Skeletal muscle cell (primary cell): ENCODE data around the gene FAM83B.
"Not testable (repeated sequence)": the region's sequence is repeated elsewhere in the genome, so short reads cannot be mapped to it uniquely, and the experiment has no call there.

ENCODE experiments used
- DNase-seq: peaks from one replicate; pipeline ENCODE4 v3.0.0-alpha.2; 2010; ENCODE audit warnings: low read depth
- H3K4me3 ChIP-seq: 2 replicates; pipeline ENCODE4 v1.5.1; 2011; ENCODE audit warnings: low read depth, mild to moderate bottlenecking, control low read depth, low read length, moderate library complexity

FAM83B gene

DNA sequence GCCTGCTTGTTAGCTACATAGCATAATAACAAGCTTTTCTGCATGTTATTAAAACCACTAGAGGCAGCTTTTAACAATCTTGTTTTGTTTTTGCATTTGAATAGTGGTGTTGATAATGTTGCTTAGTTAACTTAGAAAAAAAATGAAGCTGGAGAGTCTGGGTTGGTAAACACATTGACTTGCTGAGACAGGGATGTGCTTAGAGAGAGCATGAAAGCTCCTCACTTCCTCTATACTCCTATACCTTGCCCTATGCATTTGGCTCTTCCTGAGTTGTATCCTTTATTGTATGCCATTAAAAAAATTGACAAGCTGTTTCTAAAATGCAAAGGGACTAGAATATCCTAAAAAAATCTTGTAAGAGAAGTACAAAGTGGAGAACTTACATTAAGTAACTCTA is 13.6 kb downstream of the FAM83B start:
- DNase-seq = no peak
- no peak overlapping the region for H3K4me3 ChIP-seq

DNA sequence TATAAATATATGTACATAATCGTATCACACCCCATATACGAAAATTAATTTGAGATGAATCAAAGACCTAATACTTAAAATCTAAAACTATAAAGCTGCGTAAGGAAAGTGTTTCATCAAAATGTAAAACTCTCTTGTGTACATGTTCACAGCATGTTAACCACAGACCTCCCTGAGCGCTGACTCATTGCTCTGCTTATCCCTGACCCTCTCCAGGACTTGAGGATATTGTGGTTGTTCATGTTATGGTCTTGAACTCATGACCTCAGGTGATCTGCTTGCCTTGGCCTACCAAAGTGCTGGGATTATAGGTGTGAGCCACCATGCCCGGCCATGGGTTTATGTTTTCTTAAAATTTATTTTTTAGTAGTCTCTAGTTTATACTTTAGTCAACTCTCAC is 14.2 kb downstream of the FAM83B start:
- peak; percentile 41 for DNase-seq
- H3K4me3 ChIP-seq = no peak overlapping the region

DNA sequence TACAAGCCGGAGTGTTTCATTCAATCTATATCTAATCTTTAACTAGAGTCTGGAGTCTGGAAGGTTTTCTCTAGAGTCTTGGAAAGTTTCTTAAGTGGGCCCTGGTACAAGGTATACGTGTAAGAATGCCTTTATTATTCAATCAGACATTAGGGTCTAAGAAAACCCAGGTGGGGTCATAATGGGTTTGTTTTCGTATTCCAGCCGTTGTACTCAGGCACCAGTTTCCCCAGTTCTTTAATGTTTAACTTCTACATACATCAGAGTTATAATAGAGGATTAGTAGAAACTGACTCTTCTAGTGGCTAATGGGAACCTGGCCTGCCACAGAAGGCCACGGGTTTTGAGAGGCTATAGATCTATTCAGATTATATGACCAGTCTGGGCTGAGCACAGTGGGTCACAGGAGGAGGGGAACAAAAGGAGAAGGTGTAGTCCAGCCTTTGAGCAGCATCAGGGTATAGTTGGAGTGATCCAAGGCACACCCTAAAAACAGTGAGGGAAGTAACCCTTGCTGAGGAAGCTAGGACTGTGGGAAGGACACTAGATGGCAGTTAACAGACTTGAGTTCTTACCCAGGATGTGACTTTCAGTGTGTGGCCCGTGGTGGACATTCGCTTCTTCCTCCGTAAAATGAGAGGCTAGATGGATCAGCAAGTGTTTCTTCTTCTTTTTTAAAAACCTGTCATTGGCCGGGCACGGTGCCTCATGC is 15.5 kb downstream of the FAM83B start:
- no peak for DNase-seq
- H3K4me3 ChIP-seq = no peak overlapping the region

DNA sequence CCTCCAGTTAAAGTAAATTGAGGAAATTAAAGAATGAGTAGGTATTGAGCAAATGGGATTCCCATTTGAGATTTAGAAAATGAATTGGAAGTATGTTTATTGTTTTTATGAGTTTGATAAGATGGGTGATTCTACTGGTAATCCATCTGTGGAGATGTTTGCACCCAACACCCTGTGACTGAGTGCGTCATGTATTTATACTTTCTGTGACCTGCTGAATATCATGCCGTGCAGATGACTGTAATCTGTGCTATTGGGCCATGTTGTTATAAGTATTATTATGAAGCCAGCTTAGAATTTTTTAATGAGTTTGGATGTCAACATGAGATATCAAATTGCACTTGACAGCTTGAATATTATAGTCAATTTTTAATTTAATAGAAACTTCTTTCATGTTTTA is 17.7 kb downstream of the FAM83B start:
- H3K4me3 ChIP-seq = no peak overlapping the region
- DNase-seq = no peak

DNA sequence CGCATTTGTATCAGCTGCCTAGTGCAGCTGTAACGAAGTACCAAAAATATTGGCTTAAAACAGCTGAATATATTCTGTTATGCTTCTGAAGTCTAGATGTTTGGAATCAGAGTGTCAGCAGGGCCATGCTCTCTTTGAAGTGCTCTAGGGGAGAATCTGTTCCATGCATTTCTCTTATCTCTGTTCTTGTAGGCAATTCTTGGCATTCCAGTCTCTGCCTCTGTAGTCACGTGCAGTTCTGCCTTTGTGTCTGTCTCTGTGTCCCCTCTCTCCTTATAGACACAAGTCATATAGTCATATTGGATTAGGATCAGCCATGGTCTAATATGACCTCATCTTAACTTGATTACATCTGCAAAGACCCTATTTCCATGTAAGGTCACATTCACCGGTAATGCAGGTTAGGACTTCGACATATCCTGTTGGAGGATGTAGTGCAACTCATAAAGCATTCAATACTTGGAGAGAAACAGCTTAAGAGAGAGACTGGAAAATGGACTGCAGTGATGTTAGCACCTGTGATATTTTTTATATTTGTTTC is 18.6 kb downstream of the FAM83B start:
- no peak for DNase-seq
- H3K4me3 ChIP-seq = no peak overlapping the region

DNA sequence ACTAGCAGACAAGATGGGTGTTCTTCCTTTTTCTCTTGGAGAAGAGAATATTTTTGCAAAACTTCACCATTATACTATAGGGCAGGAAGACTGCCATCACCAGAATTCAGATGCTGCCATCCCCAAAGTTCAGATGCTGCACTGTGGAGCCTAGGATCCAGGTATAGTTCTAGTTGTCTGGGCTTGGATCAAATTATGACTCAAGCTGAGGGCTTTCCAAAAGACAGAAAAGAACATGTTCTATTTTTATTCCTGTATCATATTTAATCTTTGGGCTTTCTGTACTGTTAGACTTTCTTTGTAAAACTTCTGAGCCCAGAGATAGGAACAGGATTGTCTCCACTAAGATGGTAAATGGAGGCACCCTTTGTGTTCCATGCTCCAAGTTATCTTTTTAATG is 22.0 kb downstream of the FAM83B start:
- no peak for DNase-seq
- H3K4me3 ChIP-seq = no peak overlapping the region

DNA sequence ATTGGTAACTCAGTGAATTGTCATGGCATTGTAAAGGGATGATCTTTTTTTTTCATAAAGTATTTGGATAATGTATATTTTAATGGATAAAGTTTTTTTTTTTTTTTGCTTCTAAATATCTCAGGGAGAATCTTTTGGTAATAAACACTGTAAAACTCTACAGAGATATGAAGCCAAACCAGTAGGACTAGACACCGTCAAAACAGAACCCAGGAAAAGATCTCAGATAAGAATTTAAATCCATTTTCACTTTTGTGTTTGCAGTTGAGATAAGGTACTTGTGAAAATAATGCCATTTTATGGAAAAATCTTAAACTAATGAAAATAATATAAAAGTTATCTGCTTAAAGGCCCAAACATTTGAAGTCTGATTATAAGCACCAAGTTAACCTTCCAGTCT is 27.0 kb downstream of the FAM83B start:
- no peak for DNase-seq
- no peak overlapping the region for H3K4me3 ChIP-seq

DNA sequence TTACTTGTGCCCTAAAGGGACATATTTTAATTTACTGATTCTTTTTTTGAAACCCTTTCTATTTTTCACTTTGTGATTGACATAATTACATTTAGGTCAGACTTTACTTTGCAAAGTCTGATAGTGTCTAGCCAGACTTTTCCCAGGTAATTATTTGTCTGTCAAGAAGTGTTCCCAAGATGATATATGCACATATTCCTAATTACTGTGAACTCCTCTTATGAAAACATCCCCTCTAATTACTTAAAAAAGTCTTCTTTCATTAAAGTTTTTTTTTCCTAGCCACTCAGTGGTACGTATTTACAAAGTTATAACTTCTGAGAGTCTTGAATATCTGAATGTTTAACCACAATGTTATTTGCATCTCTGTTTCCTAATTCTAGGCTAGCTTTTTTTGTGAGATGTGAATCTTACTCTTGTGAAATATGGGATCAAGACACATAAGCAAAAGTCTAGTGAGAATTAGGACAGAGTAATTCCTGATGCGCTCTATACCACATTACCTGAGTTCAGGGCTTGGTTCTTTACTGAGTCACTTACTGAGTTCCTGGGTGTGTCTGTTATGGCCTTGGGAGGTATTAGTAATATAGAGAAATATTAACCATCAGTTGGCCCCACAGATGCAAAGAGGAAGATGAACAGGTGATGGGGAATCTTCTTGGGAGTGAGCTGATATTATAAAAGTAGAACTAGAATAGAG is 27.9 kb downstream of the FAM83B start:
- DNase-seq = no peak
- no peak overlapping the region for H3K4me3 ChIP-seq

DNA sequence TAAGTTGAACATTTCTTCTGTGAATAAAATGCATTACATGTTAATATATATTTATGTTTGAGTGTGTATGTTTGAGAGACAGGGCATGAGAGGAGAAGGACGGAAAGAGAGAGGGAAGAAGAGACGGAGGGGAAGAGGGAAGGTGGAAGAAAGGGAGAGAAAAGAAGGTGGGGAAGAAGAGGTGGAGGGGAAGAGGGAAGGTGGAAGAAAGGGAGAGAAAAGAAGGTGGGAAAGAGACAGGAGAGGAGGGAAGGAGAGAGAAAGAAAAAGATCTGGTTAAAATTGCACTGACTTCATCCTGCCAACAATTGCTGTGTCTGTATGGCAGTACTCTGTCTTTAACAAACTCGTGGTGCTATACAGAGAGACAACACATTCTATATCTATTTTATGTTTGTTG is 29.0 kb downstream of the FAM83B start:
- H3K4me3 ChIP-seq = no peak overlapping the region
- no peak for DNase-seq

DNA sequence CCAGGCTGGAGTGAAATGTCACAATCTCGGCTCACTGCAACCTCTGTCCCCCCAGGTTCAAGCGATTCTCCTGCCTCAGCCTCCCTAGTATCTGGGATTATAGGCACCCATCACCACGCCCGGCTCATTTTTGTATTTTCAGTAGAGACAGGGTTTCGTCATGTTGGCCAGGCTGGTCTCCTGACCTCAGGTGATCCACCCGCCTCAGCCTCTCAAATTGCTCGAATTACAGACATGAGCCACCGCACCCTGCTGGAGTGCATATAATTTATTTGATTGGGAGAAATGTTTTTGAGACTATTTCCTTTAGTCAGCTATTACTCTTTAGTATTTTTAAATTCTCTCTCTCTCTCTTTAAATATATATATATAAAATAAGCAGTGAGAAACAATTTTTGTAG is 29.8 kb downstream of the FAM83B start:
- no peak for DNase-seq
- no peak overlapping the region for H3K4me3 ChIP-seq

DNA sequence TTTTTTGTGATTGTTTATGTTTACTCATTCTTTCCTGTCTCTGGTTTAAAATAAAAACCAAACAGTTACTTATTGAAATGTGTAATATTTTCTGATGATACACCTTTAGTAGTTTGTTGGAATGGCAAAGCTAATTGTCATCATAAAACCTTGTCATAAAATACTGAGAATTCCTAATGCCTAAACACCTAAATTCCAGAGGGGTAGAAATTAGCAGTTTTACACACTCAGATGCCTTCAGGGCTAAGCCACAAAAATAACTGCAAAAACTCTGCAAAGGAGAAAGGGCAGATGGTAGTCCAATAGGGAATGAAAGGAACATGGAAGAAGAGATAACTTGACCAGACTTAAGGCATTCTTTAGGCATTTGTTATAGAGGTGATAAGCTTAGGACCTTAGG is 30.3 kb downstream of the FAM83B start:
- DNase-seq = no peak
- H3K4me3 ChIP-seq = no peak overlapping the region

DNA sequence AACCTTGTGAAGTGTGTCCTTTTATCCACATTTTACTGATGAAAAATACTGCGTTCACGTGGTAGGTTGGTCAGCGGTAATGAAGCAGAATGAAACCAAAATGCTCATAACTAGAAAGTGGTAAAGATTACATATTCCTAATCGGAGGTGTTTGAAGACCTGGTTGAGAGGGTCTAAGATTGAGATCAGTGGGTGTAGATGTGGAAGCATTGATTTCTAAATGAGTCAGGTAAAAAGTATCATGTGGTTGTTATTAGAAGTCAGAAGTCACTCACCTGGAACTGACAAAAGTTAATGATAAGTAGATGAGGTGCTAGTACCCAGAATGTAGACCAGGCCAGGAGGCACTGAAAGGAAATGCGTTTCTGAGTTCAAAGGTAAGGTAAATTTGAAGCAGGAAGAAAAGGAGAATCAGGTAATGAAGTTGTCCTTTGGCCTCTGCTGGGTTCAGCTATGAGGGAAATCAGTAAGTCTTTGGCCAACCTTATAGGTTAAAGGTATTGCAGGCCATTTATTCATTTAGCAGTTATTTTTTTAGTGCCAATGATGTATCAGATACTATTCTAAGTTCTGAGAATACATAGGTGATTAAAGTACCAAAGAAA is 31.2 kb downstream of the FAM83B start:
- H3K4me3 ChIP-seq = no peak overlapping the region
- DNase-seq = no peak

DNA sequence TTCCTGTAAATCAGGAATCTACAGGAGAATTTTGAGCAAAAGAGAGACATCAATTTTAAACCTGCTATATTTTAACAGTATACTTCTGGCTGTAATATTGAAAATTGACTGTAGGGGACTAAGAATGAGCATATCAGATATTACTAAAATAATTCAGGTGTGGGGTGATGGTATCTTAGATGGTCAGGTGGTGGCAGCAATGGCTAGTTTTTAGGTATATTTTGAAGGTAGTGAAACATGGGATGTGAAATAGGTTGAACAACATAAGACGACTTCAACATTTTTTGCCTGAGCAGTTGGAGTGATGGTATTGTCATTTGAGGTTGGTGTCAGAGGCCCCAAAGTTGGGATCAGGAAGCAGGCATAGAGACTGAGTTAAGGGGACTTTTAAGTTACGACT is 32.1 kb downstream of the FAM83B start:
- no peak overlapping the region for H3K4me3 ChIP-seq
- DNase-seq = no peak

DNA sequence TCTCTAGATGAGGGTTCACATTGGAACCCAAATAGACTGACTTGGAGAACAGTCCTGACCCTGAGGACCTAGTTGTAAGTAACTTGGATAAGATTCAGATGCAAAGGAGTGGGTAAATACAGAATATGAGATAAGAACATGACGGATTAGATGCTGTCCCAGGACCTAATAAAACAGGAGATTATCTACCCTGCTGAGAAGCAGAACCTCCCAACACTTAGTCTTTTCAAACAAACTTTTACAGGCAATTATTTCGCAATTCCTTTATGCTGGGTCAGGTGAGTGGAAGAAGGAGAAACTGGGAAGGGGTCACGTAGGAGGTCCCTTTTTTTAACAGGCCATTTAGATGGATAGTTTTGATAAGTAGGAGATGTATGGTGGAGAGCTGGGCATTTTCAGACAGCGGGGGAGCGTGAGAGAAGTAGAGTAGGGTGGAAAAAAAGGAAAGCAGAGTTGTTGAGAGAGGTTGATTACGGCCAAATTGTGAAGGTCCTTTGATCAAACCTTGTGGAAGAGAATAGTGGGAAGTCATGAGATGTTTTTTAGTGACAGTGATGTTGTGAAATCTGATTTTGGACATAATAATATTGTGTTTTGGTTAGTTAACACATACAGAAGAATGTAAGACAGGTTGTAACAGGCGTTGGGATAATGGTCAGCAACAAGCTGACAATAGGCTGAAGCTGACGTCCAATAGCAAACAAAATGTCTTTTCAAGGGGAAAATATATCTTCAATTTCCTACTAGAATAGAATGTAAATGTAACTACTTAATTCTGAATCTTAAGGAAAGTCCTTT is 32.8 kb downstream of the FAM83B start:
- DNase-seq = no peak
- no peak overlapping the region for H3K4me3 ChIP-seq

DNA sequence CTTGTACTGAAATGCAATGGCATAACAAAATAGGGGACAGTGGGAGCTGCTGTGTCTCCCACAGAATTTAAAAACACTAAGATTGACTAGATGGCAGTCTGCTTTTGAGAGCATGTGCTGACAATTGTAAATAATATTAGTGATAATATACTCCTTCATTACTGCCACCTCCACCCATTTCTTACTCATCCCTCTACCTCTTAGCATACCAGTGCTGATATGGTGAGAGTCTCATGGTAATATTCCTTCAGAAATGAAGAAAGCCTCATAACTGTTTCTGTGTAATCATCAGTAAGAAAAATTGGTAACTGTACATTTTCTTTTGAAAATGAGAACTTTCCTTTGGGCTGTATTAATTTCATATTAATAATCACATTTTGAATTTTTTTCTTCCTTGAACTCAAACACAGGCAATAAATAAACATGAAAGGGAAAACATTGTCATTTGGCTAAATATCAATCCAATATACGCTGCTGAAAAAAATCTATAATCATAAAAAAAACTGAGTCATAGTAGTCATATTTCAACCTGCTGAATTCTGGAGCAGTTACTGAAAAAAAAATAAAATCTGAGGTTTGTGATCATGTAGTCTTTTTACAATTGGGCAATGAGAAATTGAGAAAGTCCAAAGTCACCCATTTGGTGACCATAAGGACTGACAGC is 34.6 kb downstream of the FAM83B start:
- DNase-seq = no peak
- H3K4me3 ChIP-seq = no peak overlapping the region

DNA sequence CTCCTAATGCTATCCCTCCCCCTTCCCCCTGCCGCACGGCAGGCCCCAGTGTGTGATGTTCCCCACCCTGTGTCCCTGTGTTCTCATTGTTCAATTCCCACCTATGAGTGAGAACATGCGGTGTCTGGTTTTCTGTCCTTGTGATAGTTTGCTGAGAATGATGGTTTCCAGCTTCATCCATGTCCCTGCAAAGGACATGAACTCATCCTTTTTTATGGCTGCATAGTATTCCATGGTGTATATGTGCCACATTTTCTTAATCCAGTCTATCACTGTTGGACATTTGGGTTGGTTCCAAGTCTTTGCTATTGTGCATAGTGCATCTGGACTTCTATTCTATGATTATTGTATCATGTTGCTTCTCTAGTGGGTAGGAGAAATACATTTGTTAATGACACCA is 35.3 kb downstream of the FAM83B start:
- DNase-seq, H3K4me3 ChIP-seq: not testable (repeated sequence)

DNA sequence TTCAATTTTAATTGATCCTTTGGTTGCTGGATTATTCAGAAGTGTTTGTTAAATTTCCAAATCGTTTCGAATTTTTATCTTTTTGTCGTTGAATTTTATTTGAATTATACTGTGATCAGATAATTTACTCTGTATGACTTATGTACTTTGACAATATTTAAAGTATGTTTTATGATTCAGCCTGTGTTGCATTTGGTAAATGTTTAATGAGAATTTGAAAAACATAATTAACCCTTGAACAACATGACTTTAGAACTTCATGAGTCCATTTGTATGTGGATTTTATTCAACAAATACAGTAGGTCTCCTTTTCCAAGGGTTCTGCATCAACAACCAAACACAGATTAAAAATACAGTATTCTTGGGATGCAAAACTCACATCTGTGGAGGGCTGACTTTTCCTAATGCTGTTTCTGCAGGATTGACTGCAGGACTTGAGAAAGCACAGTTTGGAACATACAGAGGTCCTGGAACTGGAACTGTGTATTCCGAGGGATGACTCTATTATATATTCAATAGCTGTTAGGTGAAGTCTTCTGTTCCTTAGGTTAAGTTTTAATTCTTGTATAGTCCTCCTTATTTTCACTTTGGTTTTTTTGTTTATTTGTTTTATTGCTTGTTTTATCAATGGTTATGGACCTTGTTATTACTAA is 40.5 kb downstream of the FAM83B start:
- no peak for DNase-seq
- no peak overlapping the region for H3K4me3 ChIP-seq

DNA sequence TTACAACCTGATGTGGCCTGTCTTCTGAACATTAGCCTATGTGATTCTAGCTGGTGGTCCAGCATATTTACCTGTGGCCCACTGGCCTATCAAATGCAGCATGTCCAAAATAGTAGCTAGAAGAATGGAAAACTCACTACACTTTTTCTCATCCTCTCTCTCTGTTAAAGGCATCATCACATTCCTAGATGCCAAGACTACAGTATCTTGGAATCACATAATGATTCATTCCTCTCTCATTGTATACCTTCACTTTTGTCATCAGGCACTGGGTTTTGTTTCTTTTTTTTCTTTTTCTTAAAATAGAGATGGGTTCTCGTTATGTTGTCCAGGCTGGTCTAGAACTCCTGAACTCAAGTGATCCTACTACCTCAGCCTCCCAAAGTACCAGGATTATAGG is 45.0 kb downstream of the FAM83B start:
- no peak overlapping the region for H3K4me3 ChIP-seq
- DNase-seq = no peak

DNA sequence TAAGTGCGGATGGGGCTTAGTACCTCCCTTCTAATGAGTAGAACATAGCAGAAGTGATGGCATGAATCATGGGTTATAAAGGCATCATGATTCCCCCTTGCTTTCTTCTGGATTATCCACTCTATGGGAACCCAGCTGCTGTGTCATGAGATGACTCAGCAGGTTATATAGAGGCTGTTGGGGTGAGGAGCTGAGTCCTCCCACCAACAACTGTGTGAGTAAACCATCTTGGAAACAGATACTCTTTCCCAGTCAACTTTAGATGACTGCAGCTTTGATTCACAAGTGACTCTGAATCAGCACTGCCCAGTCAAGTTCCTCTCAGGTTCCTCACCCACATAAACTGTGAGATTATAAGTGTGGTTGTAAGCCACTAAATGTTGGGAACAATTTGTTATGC is 46.3 kb downstream of the FAM83B start:
- DNase-seq = peak; percentile 57

More for the DNA sequence above, 46.3 kb downstream of the FAM83B start:
- H3K4me3 ChIP-seq = no peak overlapping the region
